GM21786 (cell line): Measurements from ENCODE around the gene IP6K2.
A peak's percentile ranks its signal among the peaks of the same experiment; 100 is the strongest.

Source experiments
- ATAC-seq: cut with Tn5 transposase; IDR thresholded peaks from one replicate; pipeline ENCODE4 v1.9.1; 2021; ENCODE audit not compliant: unreplicated experiment

IP6K2 gene

GRCh38 chr3:48674505-48674904, 42.5 kb downstream of the IP6K2 start:
- ATAC-seq = no peak

GRCh38 chr3:48672522-48672921, 44.5 kb downstream of the IP6K2 start:
- no peak for ATAC-seq

GRCh38 chr3:48664929-48665328, 52.1 kb downstream of the IP6K2 start:
- no peak for ATAC-seq

- no peak for ATAC-seq
These were observed 52.7 kb downstream of the IP6K2 start for GRCh38 chr3:48664313-48664644.

GRCh38 chr3:48663489-48664312, 53.3 kb downstream of the IP6K2 start:
- peak; percentile 87 for ATAC-seq

GRCh38 chr3:48662753-48663488, 54.1 kb downstream of the IP6K2 start, which contains the start of gene CELSR3:
CELSR3 (minus strand) TSS chr3:48662886; CDS start chr3:48662634, 252 bp downstream.
- ATAC-seq = no peak

- ATAC-seq = no peak
These were observed 54.8 kb downstream of the IP6K2 start for GRCh38 chr3:48662145-48662752.

GRCh38 chr3:48661501-48662144, 55.4 kb downstream of the IP6K2 start:
- ATAC-seq = no peak

- no peak for ATAC-seq
These were observed 56.1 kb downstream of the IP6K2 start for GRCh38 chr3:48660800-48661400.

GRCh38 chr3:48656841-48657281, 60.2 kb downstream of the IP6K2 start:
- no peak for ATAC-seq

GRCh38 chr3:48656061-48656840, 60.8 kb downstream of the IP6K2 start:
- no peak for ATAC-seq

- no peak for ATAC-seq
These were observed 61.4 kb downstream of the IP6K2 start for GRCh38 chr3:48655606-48656005.

- no peak for ATAC-seq
These were observed 62.0 kb downstream of the IP6K2 start for GRCh38 chr3:48655063-48655462.

GRCh38 chr3:48652923-48653715, 63.9 kb downstream of the IP6K2 start:
- no peak for ATAC-seq

GRCh38 chr3:48651771-48652170, 65.2 kb downstream of the IP6K2 start:
- no peak for ATAC-seq

GRCh38 chr3:48650723-48651122, 66.3 kb downstream of the IP6K2 start:
- ATAC-seq = no peak

- no peak for ATAC-seq
These were observed 68.7 kb downstream of the IP6K2 start for GRCh38 chr3:48648188-48648850.

GRCh38 chr3:48647714-48648113, 69.3 kb downstream of the IP6K2 start:
- no peak for ATAC-seq
